Psoas muscle (tissue), 8 donors: ENCODE measurements around the gene SDR9C7. TPM values are rescaled to one million over a fixed set of nuclear protein-coding genes. Genes with fewer than 3 reads are reported as not detected.
"Not testable (repeated sequence)": the region's sequence is repeated elsewhere in the genome, so short reads cannot be mapped to it uniquely, and the experiment has no call there.

Experiments
- ATAC-seq, 4 donors: fragments of 200-7000 bp; cut with Tn5 transposase; one replicate each; pipeline ENCODE4 v1.9.1; 2020; ENCODE audit warnings: moderate library complexity in 3 of 4, mild to moderate bottlenecking in 2 of 4
- DNase-seq, 2 donors: peaks; one replicate each; pipeline ENCODE4 v3.0.0-alpha.2; 2020
- H3K27ac ChIP-seq: fragments of 200-600 bp; one replicate; pipeline ENCODE4 v1.8.0; 2022
- H3K27me3 ChIP-seq, 3 donors: fragments of 200-600 bp in 1 of 3; one replicate each; pipeline versions ENCODE4 v1.6.1 to v1.8.0; 2013 to 2022; ENCODE audit warnings: low read length in 2 of 3, mild to moderate bottlenecking in 2 of 3, moderate library complexity in 1 of 3; ENCODE audit not compliant: insufficient read depth in 3 of 3
- H3K36me3 ChIP-seq, 2 donors: fragments of 200-600 bp in 1 of 2; one replicate each; pipeline versions ENCODE4 v1.6.1 to v1.8.0; 2013 to 2022; ENCODE audit warnings: low read depth in 1 of 2, mild to moderate bottlenecking in 1 of 2, moderate library complexity in 1 of 2; ENCODE audit not compliant: insufficient read depth in 1 of 2
- H3K4me1 ChIP-seq: fragments of 200-600 bp; one replicate; pipeline ENCODE4 v1.8.0; 2022
- H3K4me3 ChIP-seq: fragments of 200-600 bp; one replicate; pipeline ENCODE4 v1.8.0; 2022; ENCODE audit warnings: mild to moderate bottlenecking
- H3K9me3 ChIP-seq: fragments of 200-600 bp; one replicate; pipeline ENCODE4 v1.8.0; 2022
- WGBS, 3 donors: extraction: QIAGEN DNeasy Blood & Tissue Kit; methylation state at CpG; one replicate each; pipeline versions ENCODE4 v1.1.6 to v1.1.7; 2013; 5-methylcytosine and 5-hydroxymethylcytosine counted together
- intact Hi-C, 2 donors: fragments of 100-400 bp; cut with DNase I; formaldehyde crosslinking; loops; one replicate each; pipeline versions ENCODE4 v1.11.0 to v1.14.2; 2022
- polyA plus RNA-seq, 3 donors: library from polyadenylated mRNA; stranded (reverse); fragments of 200-250 nt; gene quantifications; one replicate each; pipeline ENCODE4 v1.2.3, GENCODE V29; 2013
- total RNA-seq, 4 donors: library from RNA; stranded (reverse); fragmentation: NEBNext Ultra II Directional in 2 of 4; extraction: Animal tissue kit (Norgen Biotek cat#: 25700) in 2 of 4; gene quantifications; one replicate each; pipeline versions ENCODE4 v1.2.1 to v1.2.4, GENCODE V29; 2021 to 2023
- TF ChIP-seq, protein P1 (sequence below): fragments of 200-600 bp; IDR thresholded peaks from one replicate; pipeline ENCODE4 v1.8.0; 2022; ENCODE audit warnings: antibody characterized with exemption
- donor health status: healthy with polysubstance abuse.
- donor health status: DM: no; HTN: no; CAD: no; lungs with moderate emphysema.
- donor health status: Bipolar disorder and iron deficiency.
- donor health status: healthy.
- donor health status: DM: yes; HTN: yes; CAD: no.
- donor health status: DM: no; HTN: no; CAD: no.
- donor health status: DM: no; HTN: no; CAD: no.
- donor health status: DM: yes; HTN: yes; CAD: no.

Gene SDR9C7
- total and polyA plus RNA-seq, 7 donors = 0.07 to 0.97 (median 0.22) TPM; not detected in 1

DNA sequence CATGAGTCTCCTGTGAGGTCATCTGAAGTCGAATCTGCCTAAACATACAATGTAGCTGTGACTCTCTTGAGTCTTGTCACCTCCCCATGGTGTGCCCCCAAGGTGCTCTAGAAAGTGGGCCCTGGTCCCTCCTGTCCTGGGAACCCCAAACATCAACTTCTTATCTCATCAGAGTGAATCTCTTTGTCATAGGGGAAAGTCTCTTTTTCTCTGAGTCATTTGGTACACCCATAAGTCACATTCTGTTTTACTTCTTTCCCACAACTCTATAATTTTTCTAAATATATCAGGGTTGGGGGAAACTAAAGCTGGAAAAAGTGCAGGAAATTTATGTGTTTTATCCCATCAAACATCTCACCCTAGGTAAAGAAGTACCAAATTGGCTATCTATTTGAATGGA lies 12.9 kb downstream of the SDR9C7 start:
- Histone ChIP-seq H3K27ac (no peak overlapping the region), H3K36me3 (no peaks in the 10 kb centered on the region), H3K4me3 (no peak overlapping the region), H3K27me3 (no peaks in the 10 kb centered on the region), H3K9me3 (no peaks in the 10 kb centered on the region), H3K4me1 (no peaks in the 10 kb centered on the region)
- TF ChIP-seq, protein P1, sequence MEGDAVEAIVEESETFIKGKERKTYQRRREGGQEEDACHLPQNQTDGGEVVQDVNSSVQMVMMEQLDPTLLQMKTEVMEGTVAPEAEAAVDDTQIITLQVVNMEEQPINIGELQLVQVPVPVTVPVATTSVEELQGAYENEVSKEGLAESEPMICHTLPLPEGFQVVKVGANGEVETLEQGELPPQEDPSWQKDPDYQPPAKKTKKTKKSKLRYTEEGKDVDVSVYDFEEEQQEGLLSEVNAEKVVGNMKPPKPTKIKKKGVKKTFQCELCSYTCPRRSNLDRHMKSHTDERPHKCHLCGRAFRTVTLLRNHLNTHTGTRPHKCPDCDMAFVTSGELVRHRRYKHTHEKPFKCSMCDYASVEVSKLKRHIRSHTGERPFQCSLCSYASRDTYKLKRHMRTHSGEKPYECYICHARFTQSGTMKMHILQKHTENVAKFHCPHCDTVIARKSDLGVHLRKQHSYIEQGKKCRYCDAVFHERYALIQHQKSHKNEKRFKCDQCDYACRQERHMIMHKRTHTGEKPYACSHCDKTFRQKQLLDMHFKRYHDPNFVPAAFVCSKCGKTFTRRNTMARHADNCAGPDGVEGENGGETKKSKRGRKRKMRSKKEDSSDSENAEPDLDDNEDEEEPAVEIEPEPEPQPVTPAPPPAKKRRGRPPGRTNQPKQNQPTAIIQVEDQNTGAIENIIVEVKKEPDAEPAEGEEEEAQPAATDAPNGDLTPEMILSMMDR = no peak
- ATAC-seq (no peak), DNase-seq (no peak)
- WGBS, 3 donors = 67 to 85% (median 70%) methylated on average over 1 of the region's 1 CpG
- intact Hi-C loops = no loop called here

DNA sequence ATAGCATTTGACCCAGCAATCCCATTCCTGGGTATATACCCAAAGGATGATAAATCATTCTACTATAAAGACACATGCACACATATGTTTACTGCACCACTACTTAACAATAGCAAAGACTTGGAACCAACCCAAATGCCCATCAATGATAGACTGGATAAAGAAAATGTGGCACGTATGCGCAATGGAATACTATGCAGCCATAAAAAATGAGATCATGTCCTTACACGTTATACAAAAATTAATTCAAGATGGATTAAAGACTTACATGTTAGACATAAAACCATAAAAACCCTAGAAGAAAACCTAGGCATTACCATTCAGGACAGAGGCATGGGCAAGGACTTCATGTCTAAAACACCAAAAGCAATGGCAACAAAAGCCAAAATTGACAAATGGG lies 16.1 kb downstream of the SDR9C7 start:
- ATAC-seq, H3K9me3 ChIP-seq, DNase-seq, H3K27ac ChIP-seq, H3K4me3 ChIP-seq, H3K27me3 ChIP-seq, H3K4me1 ChIP-seq, H3K36me3 ChIP-seq: not testable (repeated sequence)
- 85 to 87% (median 86%) methylated on average over 3 of the region's 3 CpGs for WGBS, 3 donors
- intact Hi-C loops = loop anchor here in 1 of 2 donors (10.0 kb wide), 1 partner anchor 113 kb away; no protein-coding TSS in a partner anchor

DNA sequence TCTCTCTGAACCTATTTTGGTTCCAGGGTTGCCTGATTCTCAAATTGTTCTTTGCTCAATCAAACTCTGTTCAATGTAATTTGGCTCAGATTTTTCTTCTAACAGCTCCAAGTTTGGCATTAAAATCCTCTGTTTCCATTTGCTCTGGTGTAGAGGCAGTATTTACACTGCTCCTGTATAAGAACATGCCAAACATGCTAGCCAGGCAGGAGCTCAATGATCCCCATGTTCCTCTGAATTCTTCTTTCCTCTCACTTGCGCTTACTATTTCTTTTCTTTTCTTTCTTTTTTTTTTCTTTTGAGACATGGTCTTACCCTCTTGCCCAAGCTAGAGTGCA lies 17.2 kb downstream of the SDR9C7 start:
- TF ChIP-seq, protein P1 = no peak
- WGBS, 3 donors = 93 to 96% (median 94%) methylated on average over 1 of the region's 1 CpG
- H3K9me3 ChIP-seq = no peaks in the 10 kb centered on the region
- intact Hi-C loops = loop anchor here in 1 of 2 donors (10.0 kb wide), 1 partner anchor 112 kb away; no protein-coding TSS in a partner anchor
- H3K36me3 ChIP-seq = no peaks in the 10 kb centered on the region
- DNase-seq (no peak), ATAC-seq (no peak)
- no peaks in the 10 kb centered on the region for H3K4me1 ChIP-seq
- H3K27ac ChIP-seq = no peak overlapping the region
- no peaks in the 10 kb centered on the region for H3K27me3 ChIP-seq
- H3K4me3 ChIP-seq = no peak overlapping the region

DNA sequence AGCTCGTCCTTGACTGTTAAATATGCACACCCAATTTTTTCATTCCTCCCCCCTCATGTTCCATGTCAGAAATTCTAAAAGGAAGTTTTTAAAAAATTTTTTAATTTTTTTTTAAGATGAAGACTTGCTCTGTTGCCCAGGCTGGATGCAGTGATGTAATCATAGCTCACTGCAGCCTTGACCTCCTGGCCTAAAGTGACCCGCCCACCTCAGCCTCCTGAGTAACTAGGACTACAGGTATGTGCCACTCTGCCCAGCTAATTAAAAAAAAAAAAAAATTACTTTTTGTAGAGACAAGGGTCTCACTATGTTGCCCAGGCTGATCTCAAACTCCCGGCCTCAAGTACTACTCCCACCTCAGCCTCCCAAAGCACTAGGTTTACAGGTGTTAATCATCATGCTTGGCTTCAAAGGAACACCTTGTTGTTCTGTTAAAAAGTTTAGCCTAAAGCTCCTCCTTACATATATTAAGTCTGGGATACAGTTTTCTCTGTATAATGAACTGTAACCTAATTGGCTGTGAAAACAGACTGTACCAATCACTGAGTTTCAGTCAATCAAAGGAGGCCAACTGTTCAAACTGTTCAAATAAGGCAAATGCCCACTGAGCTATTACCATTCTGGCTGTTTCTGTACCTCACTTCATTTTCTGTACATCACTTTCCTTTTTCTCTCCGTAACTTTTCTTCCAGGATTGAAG lies 17.8 kb downstream of the SDR9C7 start:
- DNase-seq (no peak), ATAC-seq (no peak)
- 79 to 86% (median 84%) methylated on average over 4 of the region's 4 CpGs for WGBS, 3 donors
- Histone ChIP-seq H3K9me3 (no peaks in the 10 kb centered on the region), H3K4me3 (no peak overlapping the region), H3K27me3 (no peaks in the 10 kb centered on the region), H3K36me3 (no peaks in the 10 kb centered on the region), H3K27ac (no peak overlapping the region), H3K4me1 (no peaks in the 10 kb centered on the region)
- TF ChIP-seq, protein P1 = no peak
- intact Hi-C loops = loop anchor here in 1 of 2 donors (10.0 kb wide), 1 partner anchor 112 kb away; no protein-coding TSS in a partner anchor

DNA sequence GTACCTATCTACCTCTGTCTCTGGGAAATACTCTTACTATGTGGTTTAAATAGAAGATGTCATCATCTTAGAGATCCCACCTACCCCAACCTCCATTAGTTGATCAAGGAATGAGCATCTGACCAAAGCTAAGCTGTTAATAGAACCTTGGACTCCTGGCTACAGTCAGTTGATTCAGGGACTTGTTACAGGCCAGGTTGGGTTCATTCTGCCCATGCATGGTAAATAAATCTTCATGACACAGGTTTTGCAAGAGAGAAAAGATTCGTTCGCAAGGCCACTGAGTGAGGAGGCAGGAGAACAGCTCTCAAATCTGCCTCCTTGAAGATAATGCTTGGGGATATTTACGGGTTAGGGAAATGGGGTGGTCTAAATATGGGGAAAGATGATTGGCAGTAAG lies 19.5 kb downstream of the SDR9C7 start:
- intact Hi-C loops = loop anchor here in 1 of 2 donors (10.0 kb wide), 1 partner anchor 110 kb away; no protein-coding TSS in a partner anchor
- Histone ChIP-seq H3K4me1 (no peaks in the 10 kb centered on the region), H3K36me3 (no peaks in the 10 kb centered on the region), H3K4me3 (no peak overlapping the region), H3K27ac (no peak overlapping the region), H3K9me3 (peaks cover 2% of the 10 kb centered on the region), H3K27me3 (no peaks in the 10 kb centered on the region)
- DNase-seq = no peak
- WGBS, 3 donors = 65 to 75% (median 70%) methylated on average over 3 of the region's 3 CpGs
- TF ChIP-seq, protein P1 = no peak
- ATAC-seq = no peak
